ENCODE data around the gene ZNF208. TPM values are rescaled to one million over a fixed set of nuclear protein-coding genes. Genes with fewer than 3 reads are reported as not detected.

ZNF208 gene
- total RNA-seq, 2 experiments from 2014 or later = 2.9 to 3.8 TPM

DNA sequence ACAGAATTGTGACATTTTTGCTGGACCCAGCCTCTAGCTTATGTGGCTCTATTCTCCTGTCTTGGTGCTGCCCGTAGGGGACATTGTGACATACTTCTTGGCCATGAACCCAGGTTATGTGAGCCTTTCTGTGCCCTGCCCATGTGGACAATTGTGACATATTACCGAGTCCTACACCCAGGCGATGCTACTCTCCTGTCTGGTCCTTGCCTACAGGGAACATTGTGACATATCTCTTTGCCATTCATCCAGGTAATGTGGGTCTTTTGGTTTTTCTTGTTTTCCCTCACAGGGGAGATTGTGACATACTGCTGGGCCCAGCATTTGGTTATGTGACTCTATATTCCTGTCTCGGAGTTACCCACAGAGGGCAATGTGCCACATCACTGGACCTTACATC lies 103.2 kb downstream of the ZNF208 start:
- no peak overlapping the region for H3K27ac Mint-ChIP-seq
- H3K4me3 ChIP-seq (ENCODE audit: low read length) = no peak overlapping the region
- TF ChIP-seq, protein P1, sequence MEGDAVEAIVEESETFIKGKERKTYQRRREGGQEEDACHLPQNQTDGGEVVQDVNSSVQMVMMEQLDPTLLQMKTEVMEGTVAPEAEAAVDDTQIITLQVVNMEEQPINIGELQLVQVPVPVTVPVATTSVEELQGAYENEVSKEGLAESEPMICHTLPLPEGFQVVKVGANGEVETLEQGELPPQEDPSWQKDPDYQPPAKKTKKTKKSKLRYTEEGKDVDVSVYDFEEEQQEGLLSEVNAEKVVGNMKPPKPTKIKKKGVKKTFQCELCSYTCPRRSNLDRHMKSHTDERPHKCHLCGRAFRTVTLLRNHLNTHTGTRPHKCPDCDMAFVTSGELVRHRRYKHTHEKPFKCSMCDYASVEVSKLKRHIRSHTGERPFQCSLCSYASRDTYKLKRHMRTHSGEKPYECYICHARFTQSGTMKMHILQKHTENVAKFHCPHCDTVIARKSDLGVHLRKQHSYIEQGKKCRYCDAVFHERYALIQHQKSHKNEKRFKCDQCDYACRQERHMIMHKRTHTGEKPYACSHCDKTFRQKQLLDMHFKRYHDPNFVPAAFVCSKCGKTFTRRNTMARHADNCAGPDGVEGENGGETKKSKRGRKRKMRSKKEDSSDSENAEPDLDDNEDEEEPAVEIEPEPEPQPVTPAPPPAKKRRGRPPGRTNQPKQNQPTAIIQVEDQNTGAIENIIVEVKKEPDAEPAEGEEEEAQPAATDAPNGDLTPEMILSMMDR (IDR thresholded peaks at IDR 0.05) = no peak
- no peak for DNase-seq
- H3K9me3 ChIP-seq (ENCODE audit: control insufficient read depth in 1 of 2, insufficient read depth in 1 of 2, low read length in 2 of 2) = no peaks in the 10 kb centered on the region
- H3K9me3 Mint-ChIP-seq = peaks cover 4% of the 10 kb centered on the region
- no peak overlapping the region for H3K27ac ChIP-seq (ENCODE audit: low read depth in 1 of 2, low read length in 2 of 2)
- no peaks in the 10 kb centered on the region for H3K4me1 Mint-ChIP-seq (ENCODE audit: low read depth)
- intact Hi-C loops (cut with DNase I, micrococcal nuclease) = no loop called here
- CTCF ChIA-PET = no interaction called here
- H3K4me3 Mint-ChIP-seq = no peak overlapping the region
- no peaks in the 10 kb centered on the region for H3K4me1 ChIP-seq (ENCODE audit: insufficient read depth, low read length)
- no peaks in the 10 kb centered on the region for H3K27me3 Mint-ChIP-seq
- POLR2A ChIA-PET = no interaction called here
- H3K36me3 Mint-ChIP-seq (ENCODE audit: low read depth) = no peaks in the 10 kb centered on the region
- H3K36me3 ChIP-seq (ENCODE audit: insufficient read depth, low read length) = no peaks in the 10 kb centered on the region
- no peaks in the 10 kb centered on the region for H3K27me3 ChIP-seq (ENCODE audit: control insufficient read depth in 1 of 2, insufficient read depth in 2 of 2, low read length in 2 of 2)
- ATAC-seq (ENCODE audit: poor library complexity) = no peak

DNA sequence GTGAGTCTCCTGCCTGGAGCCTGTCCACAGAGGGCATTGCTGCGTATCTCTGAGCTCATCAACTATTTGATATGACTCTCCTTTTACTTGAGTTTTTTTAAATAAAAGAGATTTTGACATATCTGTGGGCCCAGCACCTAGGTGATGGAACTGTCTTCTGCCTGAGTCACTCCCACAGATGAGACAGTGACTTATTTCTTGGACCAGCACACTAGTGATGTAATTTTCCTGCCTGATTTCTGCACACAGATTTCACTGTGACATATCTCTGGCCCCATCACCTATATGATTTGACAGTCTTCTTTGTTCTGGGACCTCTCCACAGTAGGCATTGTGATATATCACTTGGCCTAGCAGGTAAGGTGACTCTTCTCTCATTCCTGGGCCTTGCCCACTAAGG lies 108.2 kb downstream of the ZNF208 start:
- H3K27ac Mint-ChIP-seq = no peak overlapping the region
- TF ChIP-seq, protein P1 (IDR thresholded peaks at IDR 0.05) = no peak
- H3K4me3 ChIP-seq (ENCODE audit: low read length) = no peak overlapping the region
- intact Hi-C loops (cut with DNase I, micrococcal nuclease) = no loop called here
- H3K27me3 Mint-ChIP-seq = no peaks in the 10 kb centered on the region
- no peaks in the 10 kb centered on the region for H3K4me1 ChIP-seq (ENCODE audit: insufficient read depth, low read length)
- DNase-seq (no peak), ATAC-seq (ENCODE audit: poor library complexity) (no peak)
- no peaks in the 10 kb centered on the region for H3K27me3 ChIP-seq (ENCODE audit: control insufficient read depth in 1 of 2, insufficient read depth in 2 of 2, low read length in 2 of 2)
- CTCF ChIA-PET = no interaction called here
- no peak overlapping the region for H3K27ac ChIP-seq (ENCODE audit: low read depth in 1 of 2, low read length in 2 of 2)
- peaks cover 0 to 5% of the 10 kb centered on the region in 2 experiments for H3K9me3 ChIP-seq (ENCODE audit: control insufficient read depth in 1 of 2, insufficient read depth in 1 of 2, low read length in 2 of 2)
- H3K36me3 ChIP-seq (ENCODE audit: insufficient read depth, low read length) = no peaks in the 10 kb centered on the region
- no peak overlapping the region for H3K4me3 Mint-ChIP-seq
- no peaks in the 10 kb centered on the region for H3K4me1 Mint-ChIP-seq (ENCODE audit: low read depth)
- H3K9me3 Mint-ChIP-seq = peaks cover 11% of the 10 kb centered on the region
- H3K36me3 Mint-ChIP-seq (ENCODE audit: low read depth) = no peaks in the 10 kb centered on the region
- POLR2A ChIA-PET = no interaction called here

DNA sequence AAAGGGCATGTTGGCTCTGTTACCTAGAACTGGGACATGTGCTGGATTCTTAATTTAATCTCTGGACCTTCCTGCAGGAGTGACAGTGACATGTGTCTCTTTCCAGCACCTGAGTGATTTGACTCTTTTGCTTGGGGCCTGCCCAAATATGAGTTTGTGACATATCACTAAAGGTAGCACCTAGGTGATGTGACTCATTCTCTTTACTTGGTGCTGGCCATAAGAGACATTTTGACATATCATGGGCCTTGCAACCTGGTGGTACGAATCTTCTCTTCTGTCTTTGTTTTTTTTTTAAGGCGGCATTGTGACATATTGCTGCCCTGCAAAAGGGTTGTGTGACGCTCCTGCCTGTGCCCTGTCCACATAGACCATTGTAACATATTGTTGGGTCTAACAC lies 108.9 kb downstream of the ZNF208 start:
- TF ChIP-seq, protein P1 (IDR thresholded peaks at IDR 0.05) = no peak
- POLR2A ChIA-PET = no interaction called here
- no peaks in the 10 kb centered on the region for H3K27me3 Mint-ChIP-seq
- H3K4me3 ChIP-seq (ENCODE audit: low read length) = no peak overlapping the region
- H3K27me3 ChIP-seq (ENCODE audit: control insufficient read depth in 1 of 2, insufficient read depth in 2 of 2, low read length in 2 of 2) = no peaks in the 10 kb centered on the region
- DNase-seq = no peak
- intact Hi-C loops (cut with DNase I, micrococcal nuclease) = no loop called here
- no peaks in the 10 kb centered on the region for H3K4me1 ChIP-seq (ENCODE audit: insufficient read depth, low read length)
- peaks cover 14% of the 10 kb centered on the region for H3K9me3 Mint-ChIP-seq
- H3K36me3 Mint-ChIP-seq (ENCODE audit: low read depth) = no peaks in the 10 kb centered on the region
- H3K4me1 Mint-ChIP-seq (ENCODE audit: low read depth) = no peaks in the 10 kb centered on the region
- H3K36me3 ChIP-seq (ENCODE audit: insufficient read depth, low read length) = no peaks in the 10 kb centered on the region
- no peak overlapping the region for H3K27ac ChIP-seq (ENCODE audit: low read depth in 1 of 2, low read length in 2 of 2)
- H3K4me3 Mint-ChIP-seq = no peak overlapping the region
- ATAC-seq (ENCODE audit: poor library complexity) = no peak
- H3K9me3 ChIP-seq (ENCODE audit: control insufficient read depth in 1 of 2, insufficient read depth in 1 of 2, low read length in 2 of 2) = peaks cover 0 to 5% of the 10 kb centered on the region in 2 experiments
- CTCF ChIA-PET = no interaction called here
- no peak overlapping the region for H3K27ac Mint-ChIP-seq
